IPS DF 19.7 (cell line): ENCODE results near the gene ERICH3.
"Not testable (repeated sequence)": the region's sequence is repeated elsewhere in the genome, so short reads cannot be mapped to it uniquely, and the experiment has no call there.

Experiments
- DNase-seq: peaks from one replicate; pipeline ENCODE4 v3.0.0-alpha.2; 2013; ENCODE audit warnings: low read depth, low spot score

The ERICH3 gene

DNA sequence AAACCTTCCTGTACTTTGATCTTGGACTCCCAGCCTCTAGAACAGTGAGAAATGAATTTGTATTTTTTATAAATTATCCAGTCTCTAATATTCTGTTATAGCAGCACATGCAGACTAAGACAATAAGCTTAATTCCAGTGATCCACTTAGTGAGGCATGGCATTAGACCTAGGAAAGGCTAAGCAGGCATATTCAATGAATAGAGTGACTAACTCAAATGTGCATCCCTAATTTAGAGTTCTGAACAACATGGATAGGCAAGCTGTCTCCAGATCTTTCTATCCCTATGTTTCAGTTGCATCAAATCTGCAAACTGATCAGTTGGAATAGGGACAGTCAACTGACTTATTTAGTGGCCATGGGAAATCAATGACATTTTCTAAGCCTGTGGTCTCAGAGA is 4.3 kb upstream of the ERICH3 start:
- no peak for DNase-seq

DNA sequence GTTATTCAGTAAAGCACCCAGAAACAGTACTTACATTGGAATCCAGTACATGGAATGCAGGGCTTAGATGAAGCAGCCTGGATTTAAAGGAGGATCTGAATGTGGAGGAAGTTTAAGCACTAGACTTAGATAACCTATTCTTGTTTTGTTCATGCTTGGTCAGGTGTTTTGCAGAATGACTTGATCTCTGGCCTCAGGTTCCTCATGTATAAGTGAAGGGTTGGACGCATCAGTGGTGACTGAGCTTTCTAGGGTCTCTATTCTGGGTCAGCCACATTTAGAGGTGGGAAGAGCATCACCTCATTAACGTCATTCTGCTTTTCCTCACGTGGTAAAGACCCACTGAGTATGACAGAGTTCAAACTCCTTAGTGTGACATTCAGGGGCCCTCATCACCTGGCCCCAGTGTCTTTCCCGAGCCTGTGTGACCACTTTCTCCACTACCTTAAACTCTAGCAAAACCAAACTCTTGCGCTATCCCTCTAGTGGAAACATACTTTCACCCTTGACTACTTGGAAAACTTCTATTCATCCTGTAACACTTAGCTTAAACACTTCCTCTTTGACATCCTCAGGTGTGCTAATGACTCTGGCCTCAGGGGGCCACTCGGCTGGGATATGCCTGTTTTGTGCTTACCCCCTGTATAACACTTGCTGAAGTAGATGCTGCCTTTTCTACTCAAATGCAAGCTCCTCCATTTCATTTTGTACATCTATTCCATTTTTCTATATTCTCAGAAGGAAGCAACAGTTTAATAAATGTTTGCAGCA is 871 bp upstream of the ERICH3 start:
- DNase-seq, result peak; percentile 33

DNA sequence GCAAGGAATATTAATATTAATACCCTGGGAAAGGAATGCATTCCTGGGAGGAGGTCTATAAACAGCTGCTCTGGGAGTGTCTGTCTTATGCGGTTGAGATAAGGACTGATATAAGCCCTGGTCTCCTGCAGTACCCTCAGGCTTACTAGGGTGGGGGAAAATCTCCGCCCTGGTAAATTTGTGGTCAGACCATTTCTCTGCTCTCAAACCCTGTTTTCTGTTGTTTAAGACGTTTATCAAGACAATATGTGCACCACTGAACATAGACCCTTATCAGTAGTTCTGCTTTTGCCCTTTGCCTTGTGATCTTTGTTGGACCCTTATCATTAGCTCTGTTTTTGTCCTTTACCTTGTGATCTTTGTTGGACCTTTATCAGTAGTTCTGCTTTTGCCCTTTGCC is 2.7 kb downstream of the ERICH3 start:
- not testable (repeated sequence) for DNase-seq

DNA sequence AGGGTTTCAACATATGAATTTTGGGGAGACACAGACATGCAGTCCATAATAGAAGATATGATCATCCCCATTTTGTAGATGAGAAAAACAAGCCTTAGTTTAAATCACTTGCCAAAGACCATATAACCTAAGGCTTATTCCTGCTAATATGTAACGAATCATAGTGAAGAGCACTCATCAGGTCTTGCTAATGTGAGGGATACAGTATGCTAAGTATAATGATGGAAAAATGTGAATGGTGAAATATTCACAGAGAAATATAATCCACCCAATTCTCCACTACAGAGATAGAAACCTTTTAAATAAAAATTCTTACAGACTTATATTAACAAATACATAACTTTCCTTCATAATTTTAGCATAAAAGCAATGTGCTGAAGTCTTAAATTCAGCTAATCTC is 18.9 kb downstream of the ERICH3 start:
- DNase-seq, result no peak

DNA sequence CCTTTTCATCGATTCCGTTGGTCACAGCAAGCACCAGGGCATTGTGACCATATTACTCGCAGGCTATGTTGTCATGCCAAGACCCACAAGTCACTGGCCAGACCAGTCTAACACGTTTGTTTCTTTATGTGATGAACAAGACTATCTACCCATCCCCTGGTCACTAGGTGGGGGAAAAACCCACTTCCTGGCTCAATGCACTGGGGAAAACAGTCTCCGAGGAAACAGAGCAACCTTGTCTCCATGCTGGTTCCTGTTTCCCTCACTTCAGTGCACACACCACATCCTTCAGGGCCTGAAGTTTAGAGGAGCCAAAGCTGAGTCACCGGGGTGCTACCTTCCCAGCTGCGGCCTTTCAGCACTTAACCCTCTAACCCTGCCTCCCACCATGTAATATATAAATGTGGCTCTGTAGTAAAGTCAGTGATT is 20.9 kb downstream of the ERICH3 start:
- no peak for DNase-seq

DNA sequence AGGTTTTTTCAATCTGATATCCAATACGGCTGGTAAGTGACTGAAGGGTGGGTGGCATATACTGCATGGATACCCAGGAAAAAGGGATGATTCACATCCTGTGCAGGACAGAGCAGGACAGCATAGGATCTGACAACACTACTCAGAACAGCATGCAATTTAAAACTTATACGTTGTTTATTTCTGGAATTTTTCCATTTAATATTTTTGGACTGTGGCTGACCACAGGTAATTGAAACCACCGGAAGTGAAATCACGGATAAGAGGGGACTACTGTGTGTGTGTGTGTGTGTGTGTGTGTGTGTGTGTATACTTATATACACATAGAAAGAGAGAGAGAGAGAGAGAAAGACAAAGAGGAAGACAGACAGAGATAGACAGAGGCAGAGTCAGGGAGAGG is 23.0 kb downstream of the ERICH3 start:
- no peak for DNase-seq

DNA sequence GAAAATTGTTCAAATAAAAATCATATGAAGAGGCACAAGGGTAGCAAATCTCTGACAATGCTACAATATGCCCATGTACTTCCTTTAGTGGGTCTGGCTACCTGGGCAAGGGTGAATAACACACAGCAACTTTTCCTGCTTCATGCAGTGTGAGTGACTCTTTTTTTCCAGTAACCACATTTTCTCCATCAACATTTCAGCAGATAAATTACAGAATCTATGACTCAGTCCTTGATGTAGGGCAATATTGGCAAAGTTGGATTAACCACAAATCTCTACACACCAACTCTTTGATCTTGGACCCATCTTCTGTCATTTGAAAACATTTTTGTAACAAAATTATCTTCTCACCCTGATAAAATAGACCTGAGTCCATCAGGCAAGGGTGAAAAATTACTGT is 31.7 kb downstream of the ERICH3 start:
- DNase-seq, result no peak

DNA sequence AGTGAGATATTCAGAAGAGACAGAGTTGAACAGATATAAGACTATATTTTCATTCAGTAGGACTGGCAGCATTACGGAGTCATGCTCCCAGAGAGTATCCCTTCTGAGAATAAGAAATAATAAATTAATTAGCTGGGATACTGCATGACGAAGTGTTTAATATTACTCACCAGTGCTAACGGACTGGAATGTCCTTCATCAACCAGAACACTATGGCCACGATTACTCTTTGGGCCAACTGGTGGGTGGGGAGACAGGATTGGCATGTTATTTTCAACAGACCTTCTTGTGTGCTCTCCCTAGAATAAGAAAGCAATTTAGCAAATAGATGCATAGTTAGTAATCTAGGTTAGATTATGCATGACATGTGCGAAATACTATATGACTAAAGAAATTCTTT is 32.4 kb downstream of the ERICH3 start:
- DNase-seq, result no peak

DNA sequence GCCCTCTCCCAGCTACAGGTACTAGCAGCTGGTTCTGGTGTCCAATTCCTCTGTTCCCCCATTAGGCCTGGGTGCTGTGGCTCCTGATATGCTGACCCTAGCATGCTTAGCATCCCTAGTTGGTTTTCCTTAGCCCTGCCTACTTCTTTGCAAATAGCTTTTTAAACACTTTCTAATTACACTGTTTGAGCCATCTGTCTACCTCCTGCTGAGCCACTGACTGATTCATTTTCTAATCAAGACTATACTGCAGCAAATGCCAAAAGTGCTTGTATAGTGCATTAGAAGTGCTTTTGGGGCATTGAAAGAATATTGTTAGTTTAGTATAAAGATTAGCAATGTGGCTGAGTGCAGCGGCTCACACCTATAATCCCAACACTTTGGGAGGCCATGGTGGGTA is 36.3 kb downstream of the ERICH3 start:
- no peak for DNase-seq

DNA sequence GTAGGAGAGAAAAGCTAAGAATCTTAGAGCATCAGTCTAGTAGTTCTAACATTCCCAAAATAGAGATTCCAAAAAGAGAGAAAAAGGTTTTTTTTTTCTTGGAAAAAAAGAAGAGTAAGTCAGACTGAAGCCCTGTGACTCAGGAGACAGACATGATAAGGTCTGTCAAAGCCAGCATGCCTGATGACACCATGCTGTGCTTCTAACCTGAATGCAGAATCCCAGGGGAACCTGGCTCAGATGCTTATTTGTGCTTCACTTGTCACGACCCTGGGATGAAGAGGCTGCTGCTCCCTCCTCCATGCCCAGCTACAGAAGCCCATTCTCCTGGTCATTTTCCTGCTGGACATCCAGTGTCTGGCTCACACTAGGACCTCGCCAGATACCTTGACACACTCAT is 44.3 kb downstream of the ERICH3 start:
- DNase-seq, result peak; percentile 15

DNA sequence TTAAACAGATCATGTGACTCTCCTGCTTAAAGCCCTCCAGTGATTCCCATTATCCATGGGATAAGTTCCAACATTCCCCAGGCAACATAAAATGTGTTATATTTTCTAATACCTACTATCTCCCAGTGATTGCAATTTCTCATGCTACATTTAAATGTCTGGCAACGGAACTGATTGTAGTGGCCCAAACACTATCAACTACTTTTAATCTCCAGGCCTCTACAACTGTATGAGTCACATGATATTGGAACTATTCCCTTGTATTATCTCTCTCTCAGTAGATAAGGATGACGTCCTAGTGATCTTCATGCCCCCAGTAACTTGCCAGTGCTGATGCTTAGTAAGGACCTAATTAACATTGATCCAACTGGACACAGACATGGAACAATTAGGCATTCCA is 49.9 kb downstream of the ERICH3 start:
- no peak for DNase-seq

DNA sequence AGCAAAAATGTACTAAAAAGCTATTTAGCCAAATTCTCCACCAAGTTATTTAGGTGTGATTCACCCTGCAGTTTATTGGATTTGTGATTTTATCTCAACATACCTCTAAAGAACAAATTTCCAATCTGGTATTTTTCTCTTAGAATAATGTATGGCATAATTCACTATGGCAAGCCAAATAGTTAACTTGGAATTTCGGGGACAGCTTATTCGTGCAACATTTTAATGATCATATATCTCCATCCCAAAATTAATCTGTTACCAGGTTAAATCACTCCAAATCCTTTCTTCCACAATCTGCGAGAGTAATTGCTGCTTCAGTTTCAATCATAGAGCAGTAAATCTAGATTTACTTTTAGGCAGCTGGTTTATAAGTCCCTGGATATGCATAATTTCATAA is 53.4 kb downstream of the ERICH3 start:
- DNase-seq, result no peak

DNA sequence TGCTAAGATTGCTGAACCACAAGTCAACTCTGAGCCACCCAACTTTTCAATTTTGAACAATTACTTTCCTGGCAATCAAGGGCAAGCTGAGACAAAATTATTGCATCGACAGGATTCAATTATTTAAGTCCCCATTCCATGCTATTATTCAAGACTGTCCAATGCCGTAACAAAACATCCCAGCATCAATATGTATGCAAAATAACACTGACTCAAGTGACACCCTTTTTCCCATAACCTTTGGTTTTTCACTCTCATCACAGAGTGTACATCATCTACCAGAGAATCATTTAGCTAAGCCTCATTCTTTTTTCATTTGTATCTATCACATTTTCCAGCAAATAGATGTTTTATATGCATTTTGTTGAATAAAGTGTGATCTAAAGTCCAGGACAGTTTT is 54.6 kb downstream of the ERICH3 start:
- DNase-seq, result no peak

DNA sequence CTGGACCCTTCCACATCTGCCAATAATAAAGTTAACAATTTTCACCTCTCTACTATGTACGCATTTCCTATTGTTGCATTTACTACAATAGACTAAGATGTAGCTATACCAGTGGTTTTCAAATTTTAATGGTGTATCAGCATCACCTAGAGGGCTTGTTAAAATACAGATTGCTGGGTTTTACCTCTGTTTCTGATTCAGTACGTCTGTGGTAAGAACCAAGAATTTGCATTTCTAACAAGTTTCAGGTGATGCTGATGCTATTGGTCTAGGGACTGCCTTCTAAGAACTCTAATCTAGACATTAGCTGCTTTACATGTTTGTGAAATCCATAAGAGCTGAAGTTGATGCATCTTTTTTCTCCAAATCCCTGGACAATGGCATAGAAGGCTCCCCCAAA is 59.7 kb downstream of the ERICH3 start:
- no peak for DNase-seq

DNA sequence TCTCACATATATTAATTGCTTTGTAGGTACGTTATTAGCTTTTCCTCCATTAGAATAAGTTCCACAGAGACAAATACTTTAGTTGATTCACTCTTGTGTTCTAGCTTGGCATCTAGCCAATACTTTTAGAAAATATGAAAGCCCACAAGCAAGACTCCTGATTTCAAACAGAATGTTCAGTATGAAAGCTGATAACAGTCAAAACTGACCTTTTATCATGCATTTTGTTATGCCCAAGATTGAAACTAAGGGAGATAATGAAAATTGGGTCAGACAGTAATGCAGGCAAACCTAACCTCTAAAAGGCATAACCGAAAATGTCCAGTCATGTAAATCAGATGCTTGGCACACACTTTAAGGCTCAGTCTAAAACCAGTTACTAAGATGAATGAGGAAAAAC is 61.7 kb downstream of the ERICH3 start:
- DNase-seq, result no peak

DNA sequence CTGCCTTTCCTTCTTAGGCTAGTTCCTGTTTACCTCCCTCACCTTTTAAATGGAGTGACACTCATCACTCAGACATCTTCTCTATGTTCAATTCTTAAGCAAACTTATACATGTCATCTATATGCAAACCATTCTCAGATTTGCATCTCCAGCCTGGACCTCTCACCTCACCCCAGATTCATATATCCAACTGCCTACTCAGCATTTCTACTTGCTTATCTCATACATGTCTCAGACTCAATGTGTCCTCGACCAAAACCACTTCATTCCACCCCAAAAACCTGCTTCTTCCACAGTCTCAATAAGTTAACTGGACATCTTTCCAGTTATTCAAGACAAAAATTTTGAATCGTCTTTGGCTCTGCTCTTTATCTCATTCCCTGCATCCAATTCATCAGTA is 62.6 kb downstream of the ERICH3 start:
- no peak for DNase-seq

DNA sequence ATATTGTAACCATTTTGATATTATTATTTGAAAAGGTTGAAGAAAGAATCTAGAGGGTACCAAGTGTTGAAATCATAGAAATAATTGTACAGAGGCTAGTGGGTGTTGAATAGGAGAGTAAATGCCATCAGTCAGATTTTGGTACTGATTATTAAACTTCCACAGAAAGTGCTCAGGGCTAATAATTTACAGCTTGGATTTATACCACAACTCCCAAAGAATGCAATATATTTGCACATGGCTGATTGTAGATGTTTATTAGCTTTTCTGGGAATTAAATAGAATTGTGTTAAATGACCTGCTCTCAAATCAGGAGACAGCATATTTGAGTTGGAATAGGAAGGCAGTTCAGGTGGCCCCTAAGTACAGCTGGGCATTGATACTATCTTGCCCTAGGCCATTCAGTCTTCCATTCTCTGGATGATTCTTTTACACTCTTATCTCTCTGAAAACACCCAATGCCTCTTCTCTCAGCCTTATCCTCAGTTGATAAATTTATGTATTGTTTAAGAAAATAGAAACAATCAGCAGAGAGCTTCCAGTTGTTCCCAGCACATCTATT is 63.7 kb downstream of the ERICH3 start:
- no peak for DNase-seq

DNA sequence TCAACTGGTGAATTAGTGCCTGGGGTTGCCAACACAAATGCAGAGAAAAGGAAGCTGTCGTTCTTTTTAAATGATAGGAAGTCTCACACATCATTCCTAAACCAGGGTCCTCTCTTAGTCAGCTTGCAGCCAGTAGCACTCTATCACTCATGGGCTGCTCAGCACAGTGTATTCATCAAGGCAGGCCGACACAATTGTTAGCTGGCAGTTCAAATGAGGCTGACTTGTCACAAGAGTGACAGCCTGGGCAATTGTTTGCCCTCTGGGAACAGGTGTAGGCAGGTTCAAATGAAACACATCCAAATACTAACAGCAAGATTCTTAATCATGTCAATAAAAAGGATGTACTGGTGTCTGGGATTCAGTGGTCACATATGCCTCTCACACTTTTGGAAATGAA is 76.9 kb downstream of the ERICH3 start:
- DNase-seq, result no peak

DNA sequence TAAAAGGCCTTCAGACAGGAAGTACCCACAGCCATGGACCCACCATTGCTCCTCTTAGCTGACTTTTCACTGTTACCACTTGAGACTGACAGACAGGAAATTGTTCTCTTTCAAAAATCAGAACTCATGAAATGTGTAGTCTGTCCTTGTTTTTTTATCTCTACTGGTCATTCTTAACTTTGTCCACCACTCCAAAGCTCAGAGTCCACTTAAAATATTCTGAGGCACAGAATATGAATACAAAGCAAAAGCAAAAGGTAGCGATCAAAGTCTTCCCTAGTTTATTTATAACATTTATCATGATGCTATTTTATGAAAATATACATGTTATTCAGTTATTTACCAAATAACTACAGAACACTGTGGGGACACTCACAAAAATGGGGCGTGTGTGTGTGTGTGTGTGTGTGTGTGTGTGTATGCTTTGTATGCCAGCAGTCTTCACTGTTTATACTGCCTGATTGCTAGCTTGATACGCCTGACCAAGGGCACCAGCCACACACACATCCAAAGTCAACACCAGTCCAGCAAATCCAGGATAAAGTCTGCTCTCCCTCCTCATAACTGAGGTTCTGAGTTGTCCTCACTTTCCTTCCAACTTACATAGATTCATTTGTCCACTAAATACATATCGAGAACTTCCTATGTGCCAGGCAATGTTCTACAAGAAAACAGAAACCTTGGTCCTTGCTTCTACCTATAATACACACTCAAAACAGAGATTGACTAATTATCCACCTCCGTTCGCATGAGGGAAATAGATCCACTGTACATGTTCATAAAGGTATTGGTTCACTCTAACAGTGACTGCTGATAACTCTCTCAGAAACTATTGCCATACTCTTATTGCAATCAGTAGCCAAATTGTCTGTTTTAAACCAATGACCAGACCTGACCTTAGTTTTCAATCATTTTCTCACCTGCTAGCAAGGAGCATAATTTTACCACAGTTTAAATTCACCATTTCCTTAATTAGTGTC is 79.4 kb downstream of the ERICH3 start:
- DNase-seq, result no peak

DNA sequence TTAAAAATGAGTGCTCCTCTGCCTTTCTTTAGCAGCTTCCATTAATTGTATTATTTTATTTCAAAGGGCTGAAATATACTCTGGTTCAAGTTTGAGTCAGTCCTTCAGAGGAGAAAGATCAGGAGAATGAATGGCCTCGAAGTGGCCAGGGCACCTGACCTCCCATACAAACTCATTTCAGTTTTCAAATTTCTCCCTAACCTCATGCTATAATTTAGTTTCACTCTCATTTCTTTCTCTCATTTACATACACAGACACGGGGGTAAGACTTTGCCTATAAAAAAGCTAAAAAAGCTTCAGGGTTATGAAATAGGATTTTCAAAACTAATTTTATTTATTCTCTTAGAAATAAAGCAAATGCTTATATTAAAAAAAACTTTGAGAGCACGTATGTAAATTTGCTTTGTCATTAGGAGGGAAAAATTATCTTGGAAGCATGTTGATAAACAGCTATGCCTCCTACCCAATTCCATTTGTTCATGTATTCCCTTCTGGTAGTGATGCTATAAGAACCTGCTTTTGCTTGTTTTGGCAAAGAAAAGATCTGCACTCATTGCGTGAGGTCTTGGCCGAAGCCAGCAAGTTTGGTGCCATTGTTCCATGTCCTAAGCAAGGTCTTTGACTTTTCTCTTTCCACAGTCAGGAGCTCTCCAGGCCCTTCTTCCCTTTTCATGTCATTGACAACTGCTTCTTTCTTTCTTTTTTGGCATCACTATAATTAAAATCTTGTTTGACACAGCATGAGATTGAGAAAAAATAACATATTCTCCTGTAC is 80.8 kb downstream of the ERICH3 start:
- DNase-seq, result no peak

DNA sequence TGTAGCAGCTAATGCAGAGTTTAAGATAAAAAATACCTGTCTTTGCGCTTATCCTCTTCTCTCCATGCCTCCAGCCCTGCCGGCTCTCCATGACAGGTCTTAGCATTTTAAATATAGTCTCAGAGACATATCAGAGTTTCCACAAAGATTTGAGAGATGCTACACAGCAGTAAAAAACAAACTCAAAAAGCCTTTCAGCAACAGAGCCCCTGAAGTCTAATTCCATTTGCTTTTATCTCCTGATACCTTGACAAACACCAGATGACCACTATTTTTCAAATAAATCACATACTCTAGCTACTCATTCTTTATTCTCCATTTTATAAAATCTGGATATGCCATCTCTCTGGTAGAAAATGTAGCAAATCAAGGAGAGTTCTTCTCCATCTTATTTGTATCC is 81.6 kb downstream of the ERICH3 start:
- DNase-seq, result no peak

DNA sequence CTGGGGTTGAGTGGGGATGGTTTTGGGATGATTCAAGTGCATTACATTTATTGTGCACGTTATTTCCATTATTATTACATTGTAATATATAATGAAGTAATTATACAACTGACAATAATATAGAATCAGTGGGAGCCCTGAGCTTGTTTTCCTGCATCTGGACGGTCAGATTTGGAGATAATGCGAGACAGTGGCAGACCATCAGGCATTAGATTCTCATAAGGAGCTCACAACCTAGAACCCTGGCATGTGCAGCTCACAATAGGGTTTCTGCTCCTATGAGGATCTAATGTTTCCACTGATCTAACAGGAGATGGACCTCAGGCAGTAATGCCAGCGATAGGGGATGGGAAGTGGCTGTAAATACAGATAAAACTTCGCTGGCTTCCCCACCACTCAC is 83.3 kb downstream of the ERICH3 start:
- DNase-seq, result no peak
